GM19193 (cell line): ENCODE data around the gene CIBAR2.

Experiments used
- POLR2A ChIP-seq: IDR thresholded peaks from 4 replicates; pipeline ENCODE4 v1.6.1; 2011; ENCODE audit not compliant: insufficient read depth, insufficient read length; ENCODE audit errors: extremely low read depth

CIBAR2 gene

GRCh38 chr16:85137323-85138072 is 25.2 kb upstream of the CIBAR2 start:
- TF ChIP-seq POLR2A: no peak

- no peak for TF ChIP-seq POLR2A
Measured at GRCh38 chr16:85136702-85137322, 24.5 kb upstream of the CIBAR2 start.

GRCh38 chr16:85136213-85136701 is 24.0 kb upstream of the CIBAR2 start:
- TF ChIP-seq POLR2A: no peak

GRCh38 chr16:85134789-85135142 is 22.5 kb upstream of the CIBAR2 start:
- no peak for TF ChIP-seq POLR2A

- no peak for TF ChIP-seq POLR2A
Measured at GRCh38 chr16:85134076-85134788, 22.0 kb upstream of the CIBAR2 start.

GRCh38 chr16:85133290-85133599 is 21.0 kb upstream of the CIBAR2 start:
- no peak for TF ChIP-seq POLR2A

GRCh38 chr16:85132456-85133289 is 20.4 kb upstream of the CIBAR2 start:
- TF ChIP-seq POLR2A: no peak

GRCh38 chr16:85130705-85131028 is 18.4 kb upstream of the CIBAR2 start:
- TF ChIP-seq POLR2A: no peak

GRCh38 chr16:85129876-85130704 is 17.8 kb upstream of the CIBAR2 start:
- TF ChIP-seq POLR2A: no peak

GRCh38 chr16:85128079-85128837 is 16.0 kb upstream of the CIBAR2 start:
- TF ChIP-seq POLR2A: no peak

- no peak for TF ChIP-seq POLR2A
Measured at GRCh38 chr16:85127379-85127723, 15.1 kb upstream of the CIBAR2 start.

- TF ChIP-seq POLR2A: no peak
Measured at GRCh38 chr16:85126705-85127378, 14.6 kb upstream of the CIBAR2 start.

- TF ChIP-seq POLR2A: no peak
Measured at GRCh38 chr16:85126394-85126704, 14.1 kb upstream of the CIBAR2 start.
